HL-60 (cell line): ENCODE results near the gene CLCF1.

Experiments
- DNase-seq, 2 experiments: peaks; one replicate each; pipeline ENCODE4 v3.0.0-alpha.2; 2010 to 2020; ENCODE audit warnings: low read depth in 1 of 2, low spot score in 1 of 2
- H3K27ac ChIP-seq: fragments of 250-450 bp; sonication (Bioruptor Pico); replicated peaks from 2 replicates; pipeline ENCODE4 v1.5.1; 2020; ENCODE audit warnings: mild to moderate bottlenecking, moderate library complexity
- H3K27me3 ChIP-seq: fragments of 250-450 bp; sonication (Bioruptor Pico); 2 replicates; pipeline ENCODE4 v1.5.1; 2021; ENCODE audit warnings: mild to moderate bottlenecking, moderate library complexity; ENCODE audit not compliant: insufficient read depth, poor library complexity, severe bottlenecking
- H3K4me3 ChIP-seq: replicated peaks from 2 replicates; pipeline ENCODE4 v1.5.1; 2011; ENCODE audit warnings: mild to moderate bottlenecking, control low read depth, low read length; ENCODE audit not compliant: insufficient read depth
- CTCF ChIP-seq: IDR thresholded peaks from one replicate; pipeline ENCODE4 v1.5.1; 2011; ENCODE audit warnings: low read length, control low read depth, inconsistent platforms; ENCODE audit not compliant: insufficient read depth
- GABPA ChIP-seq: IDR thresholded peaks from 2 replicates; pipeline ENCODE4 v1.6.1; 2012; ENCODE audit warnings: low read depth
- POLR2AphosphoS5 ChIP-seq: IDR thresholded peaks from 2 replicates; pipeline ENCODE4 v1.6.1; 2012; ENCODE audit warnings: low read depth
- REST ChIP-seq: IDR thresholded peaks from 2 replicates; pipeline ENCODE4 v1.6.1; 2012; ENCODE audit warnings: low read depth; ENCODE audit not compliant: insufficient replicate concordance
- SPI1 ChIP-seq: IDR thresholded peaks from 2 replicates; pipeline ENCODE4 v1.6.1; 2012; ENCODE audit warnings: low read depth, mild to moderate bottlenecking, borderline replicate concordance

The CLCF1 gene

GRCh38 chr11:67408437-67409200 lies 35.2 kb upstream of the CLCF1 start:
- Histone ChIP-seq H3K27ac (peak overlapping the region; percentile 81), H3K4me3 (no peak overlapping the region), H3K27me3 (no peaks in the 10 kb centered on the region)
- TF ChIP-seq GABPA, result no peak
- TF ChIP-seq REST, result no peak
- no peak for TF ChIP-seq SPI1
- no peak for TF ChIP-seq POLR2AphosphoS5
- no peak for TF ChIP-seq CTCF
- peak in 1 of 2 experiments; percentile 44 for DNase-seq

GRCh38 chr11:67407688-67408163 lies 34.3 kb upstream of the CLCF1 start:
- TF ChIP-seq GABPA, result no peak
- TF ChIP-seq SPI1, result no peak
- TF ChIP-seq POLR2AphosphoS5, result no peak
- TF ChIP-seq CTCF, result no peak
- no peak for TF ChIP-seq REST
- no peak for DNase-seq
- peak overlapping the region; percentile 81 for H3K27ac ChIP-seq
- H3K27me3 ChIP-seq, result no peaks in the 10 kb centered on the region
- no peak overlapping the region for H3K4me3 ChIP-seq

- Histone ChIP-seq H3K4me3 (no peak overlapping the region), H3K27ac (peak overlapping the region; percentile 81), H3K27me3 (no peaks in the 10 kb centered on the region)
- no peak for DNase-seq
- TF ChIP-seq REST, result no peak
- TF ChIP-seq SPI1, result no peak
- TF ChIP-seq POLR2AphosphoS5, result no peak
- TF ChIP-seq GABPA, result no peak
- no peak for TF ChIP-seq CTCF
Observed at GRCh38 chr11:67406969-67407687, 33.7 kb upstream of the CLCF1 start.
